Fibroblast of lung (primary cell): ENCODE data around the gene JPH3. TPM values are rescaled to one million over a fixed set of nuclear protein-coding genes. Genes with fewer than 3 reads are reported as not detected.

Experiments
- DNase-seq, 2 donors: peaks; one replicate each; pipeline versions ENCODE4 v3.0.0 to v3.0.0-alpha.2; 2010; ENCODE audit warnings: low read depth in 2 of 2
- H2AFZ ChIP-seq: 2 replicates; pipeline ENCODE4 v1.5.1; 2012; ENCODE audit warnings: low read length, control low read depth, inconsistent platforms
- H3K27ac ChIP-seq: 2 replicates; pipeline ENCODE4 v1.5.1; 2011; ENCODE audit warnings: low read length, control low read depth; ENCODE audit not compliant: insufficient read depth
- H3K27me3 ChIP-seq: 2 replicates; pipeline ENCODE4 v1.5.1; 2011; ENCODE audit warnings: mild to moderate bottlenecking, low read length; ENCODE audit not compliant: control insufficient read depth, insufficient read depth
- H3K36me3 ChIP-seq: 2 replicates; pipeline ENCODE4 v1.5.1; 2011; ENCODE audit warnings: low read length; ENCODE audit not compliant: control insufficient read depth, insufficient read depth
- H3K4me1 ChIP-seq: 2 replicates; pipeline ENCODE4 v1.5.1; 2011; ENCODE audit warnings: low read length; ENCODE audit not compliant: control insufficient read depth, insufficient read depth; ENCODE audit errors: extremely low read depth
- H3K4me2 ChIP-seq: 2 replicates; pipeline ENCODE4 v1.5.1; 2011; ENCODE audit warnings: low read length, control low read depth; ENCODE audit not compliant: insufficient read depth; ENCODE audit errors: extremely low read depth
- H3K4me3 ChIP-seq, 4 experiments: fragments of 200-600 bp in 1 of 4; sonication (generic) in 1 of 4; replicated peaks in 1 of 4; 2 replicates each; pipeline ENCODE4 v1.5.1; 2011 to 2016; ENCODE audit warnings: low read length in 4 of 4, low read depth in 3 of 4, mild to moderate bottlenecking in 3 of 4, control low read depth in 2 of 4, inconsistent platforms in 1 of 4, mixed read lengths in 1 of 4; ENCODE audit not compliant: insufficient read depth in 1 of 4; ENCODE audit errors: control extremely low read depth in 1 of 4
- H3K79me2 ChIP-seq: 2 replicates; pipeline ENCODE4 v1.5.1; 2012; ENCODE audit warnings: mild to moderate bottlenecking, low read length, inconsistent platforms; ENCODE audit not compliant: control insufficient read depth, insufficient read depth
- H3K9ac ChIP-seq: 2 replicates; pipeline ENCODE4 v1.5.1; 2011; ENCODE audit warnings: mild to moderate bottlenecking, low read length, control low read depth; ENCODE audit not compliant: insufficient read depth
- H3K9me3 ChIP-seq: 2 replicates; pipeline ENCODE4 v1.5.1; 2012; ENCODE audit warnings: low read depth, low read length; ENCODE audit not compliant: control insufficient read depth, insufficient read depth
- H4K20me1 ChIP-seq: 2 replicates; pipeline ENCODE4 v1.5.1; 2011; ENCODE audit warnings: low read length; ENCODE audit not compliant: control insufficient read depth, insufficient read depth; ENCODE audit errors: extremely low read depth
- EZH2 ChIP-seq: IDR thresholded peaks from 2 replicates; pipeline ENCODE4 v1.5.1; 2012; ENCODE audit warnings: low read length, control low read depth, mild to moderate bottlenecking; ENCODE audit errors: missing control alignments
- polyA plus RNA-seq, 2 donors: library from polyadenylated mRNA; depleted of rRNA in 1 of 2; stranded (reverse) in 1 of 2; unstranded in 1 of 2; fragments of >200 nt; gene quantifications; 2 replicates each; pipeline ENCODE4 v1.2.1, GENCODE V29; 2011 to 2012; ENCODE audit warnings: missing spikeins in 1 of 2
- total RNA-seq: library from RNA; depleted of rRNA; stranded (reverse); fragments of >200 nt; gene quantifications from 2 replicates; pipeline ENCODE4 v1.2.1, GENCODE V29; 2014
- TF ChIP-seq, protein P1 (sequence below), 2 donors: IDR thresholded peaks in 1 of 2; conservative IDR thresholded peaks in 1 of 2; 1 replicate in 1 of 2; 2 replicates in 1 of 2; pipeline ENCODE4 v1.5.1; 2011 to 2012; ENCODE audit warnings: low read length in 2 of 2, control low read depth in 1 of 2, inconsistent platforms in 1 of 2, low read depth in 1 of 2, mild to moderate bottlenecking in 1 of 2

The JPH3 gene
- total and polyA plus RNA-seq, 2 donors (not counting 1 experiment from before 2014, with no cell fraction given) = 0.01 TPM; not detected in 1

DNA sequence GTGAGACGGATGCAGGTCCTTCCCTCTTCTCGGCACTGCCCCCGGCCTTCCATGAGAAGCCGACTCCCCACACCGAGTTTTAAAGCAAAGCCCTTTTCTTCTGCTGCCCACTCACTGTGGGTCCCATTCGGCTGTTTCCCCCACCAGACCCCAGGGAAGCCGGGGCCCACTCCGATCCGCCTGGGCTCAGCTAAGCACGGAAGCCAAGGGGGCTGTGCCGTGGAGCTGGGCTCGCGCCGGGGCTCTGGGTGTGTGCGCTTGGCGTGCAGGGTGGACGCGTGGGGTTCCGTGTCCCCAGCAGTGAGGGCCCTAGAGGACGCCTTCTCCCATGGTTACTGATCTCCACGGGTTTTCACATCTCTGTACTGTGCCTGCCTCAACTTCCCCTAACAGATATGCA is 94.9 kb downstream of the JPH3 start:
- no peak overlapping the region for H3K9ac ChIP-seq
- no peaks in the 10 kb centered on the region for H3K9me3 ChIP-seq
- TF ChIP-seq, protein P1, sequence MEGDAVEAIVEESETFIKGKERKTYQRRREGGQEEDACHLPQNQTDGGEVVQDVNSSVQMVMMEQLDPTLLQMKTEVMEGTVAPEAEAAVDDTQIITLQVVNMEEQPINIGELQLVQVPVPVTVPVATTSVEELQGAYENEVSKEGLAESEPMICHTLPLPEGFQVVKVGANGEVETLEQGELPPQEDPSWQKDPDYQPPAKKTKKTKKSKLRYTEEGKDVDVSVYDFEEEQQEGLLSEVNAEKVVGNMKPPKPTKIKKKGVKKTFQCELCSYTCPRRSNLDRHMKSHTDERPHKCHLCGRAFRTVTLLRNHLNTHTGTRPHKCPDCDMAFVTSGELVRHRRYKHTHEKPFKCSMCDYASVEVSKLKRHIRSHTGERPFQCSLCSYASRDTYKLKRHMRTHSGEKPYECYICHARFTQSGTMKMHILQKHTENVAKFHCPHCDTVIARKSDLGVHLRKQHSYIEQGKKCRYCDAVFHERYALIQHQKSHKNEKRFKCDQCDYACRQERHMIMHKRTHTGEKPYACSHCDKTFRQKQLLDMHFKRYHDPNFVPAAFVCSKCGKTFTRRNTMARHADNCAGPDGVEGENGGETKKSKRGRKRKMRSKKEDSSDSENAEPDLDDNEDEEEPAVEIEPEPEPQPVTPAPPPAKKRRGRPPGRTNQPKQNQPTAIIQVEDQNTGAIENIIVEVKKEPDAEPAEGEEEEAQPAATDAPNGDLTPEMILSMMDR (conservative IDR thresholded peaks at IDR 0.05 in 1 of 2, IDR thresholded peaks at IDR 0.05 in 1 of 2; ENCODE audit: low read depth in 1 of 2, low read length in 2 of 2) = no peak
- TF ChIP-seq EZH2 = no peak
- no peak for DNase-seq
- no peak overlapping the region for H3K27ac ChIP-seq
- no peaks in the 10 kb centered on the region for H4K20me1 ChIP-seq
- H3K36me3 ChIP-seq = peaks cover 2% of the 10 kb centered on the region
- H3K4me1 ChIP-seq = no peaks in the 10 kb centered on the region
- H2AFZ ChIP-seq = no peak overlapping the region
- H3K4me2 ChIP-seq = no peak overlapping the region
- H3K4me3 ChIP-seq = no peak overlapping the region
- no peaks in the 10 kb centered on the region for H3K27me3 ChIP-seq
- H3K79me2 ChIP-seq = no peaks in the 10 kb centered on the region

DNA sequence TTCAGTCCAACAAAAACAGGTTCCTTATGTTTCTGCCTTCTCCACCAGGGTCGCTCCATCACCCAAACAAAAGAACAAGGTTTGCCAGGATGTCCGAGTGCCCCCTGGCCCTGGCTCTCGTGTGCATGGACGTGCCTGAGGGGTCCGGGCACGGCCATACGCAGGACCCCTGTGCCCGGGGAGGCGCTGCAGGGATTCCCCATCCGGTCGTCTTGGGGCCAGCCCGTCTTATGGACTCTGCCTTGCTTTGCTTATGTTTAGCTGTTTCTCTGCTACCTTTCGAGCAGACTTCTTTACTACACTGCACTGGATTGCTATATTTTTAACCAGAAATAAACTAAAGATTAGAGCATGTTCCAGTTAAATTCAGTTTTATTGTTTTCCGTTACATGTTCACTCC is 95.5 kb downstream of the JPH3 start:
- Histone ChIP-seq H3K4me1 (no peaks in the 10 kb centered on the region), H3K27ac (no peak overlapping the region), H3K9ac (no peak overlapping the region), H3K36me3 (peaks cover 2% of the 10 kb centered on the region), H3K4me2 (no peak overlapping the region), H3K9me3 (no peaks in the 10 kb centered on the region), H3K79me2 (no peaks in the 10 kb centered on the region), H3K27me3 (no peaks in the 10 kb centered on the region), H4K20me1 (no peaks in the 10 kb centered on the region), H2AFZ (no peak overlapping the region), H3K4me3 (no peak overlapping the region)
- TF ChIP-seq, protein P1 (conservative IDR thresholded peaks at IDR 0.05 in 1 of 2, IDR thresholded peaks at IDR 0.05 in 1 of 2; ENCODE audit: low read depth in 1 of 2, low read length in 2 of 2) = no peak
- no peak for TF ChIP-seq EZH2
- no peak for DNase-seq

DNA sequence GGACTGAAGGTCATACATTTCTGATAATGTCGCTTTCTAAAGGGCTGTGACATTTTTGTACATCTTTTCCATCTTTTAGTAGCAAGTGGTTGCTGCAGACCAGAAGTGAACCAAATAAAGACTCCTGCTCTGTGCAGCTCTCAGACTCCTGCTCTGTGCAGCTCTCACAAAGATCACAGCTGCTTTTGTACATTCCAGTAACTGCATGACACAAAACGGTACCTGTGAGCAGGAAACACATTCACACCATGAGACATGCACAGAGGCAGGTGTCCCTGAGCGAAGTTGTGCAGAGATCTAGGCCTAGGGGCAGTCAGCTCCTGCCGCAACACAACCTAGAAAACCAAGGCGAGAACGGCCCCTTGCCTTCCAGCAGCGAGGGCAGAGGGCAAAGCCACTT is 95.9 kb downstream of the JPH3 start:
- TF ChIP-seq, protein P1 (conservative IDR thresholded peaks at IDR 0.05 in 1 of 2, IDR thresholded peaks at IDR 0.05 in 1 of 2; ENCODE audit: low read depth in 1 of 2, low read length in 2 of 2) = no peak
- TF ChIP-seq EZH2 = no peak

More for the DNA sequence above, 95.9 kb downstream of the JPH3 start:
- no peaks in the 10 kb centered on the region for H3K9me3 ChIP-seq
- peaks cover 2% of the 10 kb centered on the region for H3K36me3 ChIP-seq
- no peak for DNase-seq
- no peak overlapping the region for H3K4me2 ChIP-seq
- no peaks in the 10 kb centered on the region for H3K79me2 ChIP-seq
- no peaks in the 10 kb centered on the region for H4K20me1 ChIP-seq
- H3K27me3 ChIP-seq = no peaks in the 10 kb centered on the region
- H3K4me1 ChIP-seq = no peaks in the 10 kb centered on the region
- H3K27ac ChIP-seq = no peak overlapping the region
- no peak overlapping the region for H3K9ac ChIP-seq
- no peak overlapping the region for H2AFZ ChIP-seq
- no peak overlapping the region for H3K4me3 ChIP-seq
